Effector CD8-positive, alpha-beta T cell (primary cell): ENCODE results near the gene GNAT1.

ENCODE experiments used
- DNase-seq: peaks from one replicate; lab custom pipeline; 2025; lab: John Stamatoyannopoulos, UW
- total RNA-seq, 4 experiments: gene quantifications; one replicate each; lab custom pipeline; 2026; lab: John Stamatoyannopoulos, UW

GNAT1 gene
- 0 to 0.27 (median 0) reads per million in 4 experiments for total RNA-seq

DNA sequence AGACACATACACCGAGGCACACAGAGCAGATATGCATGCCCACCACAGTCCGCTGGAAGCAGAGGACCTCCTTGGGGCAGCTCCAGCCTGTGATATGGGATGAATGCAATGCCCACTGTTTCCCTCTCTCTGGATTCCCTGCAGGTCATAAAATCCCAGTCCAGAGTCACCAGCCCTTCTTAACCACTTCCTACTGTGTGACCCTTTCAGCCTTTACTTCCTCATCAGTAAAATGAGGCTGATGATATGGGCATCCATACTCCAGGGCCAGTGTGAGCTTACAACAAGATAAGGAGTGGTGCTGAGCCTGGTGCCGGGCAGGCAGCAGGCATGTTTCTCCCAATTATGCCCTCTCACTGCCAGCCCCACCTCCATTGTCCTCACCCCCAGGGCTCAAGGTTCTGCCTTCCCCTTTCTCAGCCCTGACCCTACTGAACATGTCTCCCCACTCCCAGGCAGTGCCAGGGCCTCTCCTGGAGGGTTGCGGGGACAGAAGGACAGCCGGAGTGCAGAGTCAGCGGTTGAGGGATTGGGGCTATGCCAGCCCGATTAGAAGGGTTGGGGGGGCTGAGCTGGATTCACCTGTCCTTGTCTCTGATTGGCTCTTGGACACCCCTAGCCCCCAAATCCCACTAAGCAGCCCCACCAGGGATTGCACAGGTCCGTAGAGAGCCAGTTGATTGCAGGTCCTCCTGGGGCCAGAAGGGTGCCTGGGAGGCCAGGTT lies at the start of gene GNAT1:
TSS of gene GNAT1 (plus strand) at position 675 of the 725 bp plus-strand sequence. CDS start 116 bp downstream, outside the sequence.
- no peak for DNase-seq

DNA sequence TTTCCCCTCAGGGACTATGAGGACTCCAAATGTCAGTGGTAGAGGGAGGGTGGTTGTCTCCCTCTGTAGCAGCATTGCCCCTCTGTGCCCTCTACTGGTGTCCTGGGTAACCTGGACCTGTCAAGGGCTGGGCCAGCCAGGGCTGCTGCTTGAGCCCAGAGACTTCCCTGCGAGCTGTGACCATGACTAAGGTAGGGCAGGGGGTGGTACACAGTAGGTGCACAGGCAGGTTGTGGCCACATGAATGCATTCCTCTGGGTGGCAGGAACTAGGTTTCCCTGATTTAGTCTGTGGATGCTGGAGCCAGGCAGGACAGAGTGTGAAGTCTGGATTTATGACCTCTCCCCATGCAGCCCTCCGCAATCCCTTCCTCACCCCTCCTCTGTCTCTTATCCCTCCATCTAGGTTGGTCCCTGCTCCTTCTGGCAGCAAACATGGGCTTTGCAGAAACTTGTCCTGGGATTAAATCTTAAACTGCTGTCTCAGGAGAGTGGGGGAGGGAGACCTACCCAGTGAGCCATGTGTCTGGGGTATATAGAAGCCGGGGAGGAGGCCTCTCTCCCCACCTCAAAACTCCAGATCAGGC lies 45.0 kb upstream of the GNAT1 start:
- DNase-seq: no peak

DNA sequence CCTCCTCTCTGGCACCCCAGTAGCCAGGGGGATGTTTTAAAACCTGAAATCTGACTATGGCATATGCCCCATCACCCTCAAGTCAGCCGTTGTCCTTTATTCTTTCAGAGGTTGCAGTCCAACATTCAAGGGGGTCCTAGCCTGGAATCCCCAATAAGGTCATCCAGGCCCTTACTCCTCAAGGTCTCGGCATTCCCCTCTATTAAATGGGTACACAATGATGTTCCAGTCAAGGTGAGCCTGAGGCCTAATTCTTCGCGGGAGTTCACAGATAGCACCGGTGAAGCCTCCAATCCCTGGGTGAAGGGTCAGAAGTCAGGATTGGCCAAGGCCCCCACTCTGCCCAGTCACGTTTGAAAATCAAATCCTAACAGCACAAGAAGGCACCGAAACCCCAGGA lies 44.4 kb upstream of the GNAT1 start:
- no peak for DNase-seq

DNA sequence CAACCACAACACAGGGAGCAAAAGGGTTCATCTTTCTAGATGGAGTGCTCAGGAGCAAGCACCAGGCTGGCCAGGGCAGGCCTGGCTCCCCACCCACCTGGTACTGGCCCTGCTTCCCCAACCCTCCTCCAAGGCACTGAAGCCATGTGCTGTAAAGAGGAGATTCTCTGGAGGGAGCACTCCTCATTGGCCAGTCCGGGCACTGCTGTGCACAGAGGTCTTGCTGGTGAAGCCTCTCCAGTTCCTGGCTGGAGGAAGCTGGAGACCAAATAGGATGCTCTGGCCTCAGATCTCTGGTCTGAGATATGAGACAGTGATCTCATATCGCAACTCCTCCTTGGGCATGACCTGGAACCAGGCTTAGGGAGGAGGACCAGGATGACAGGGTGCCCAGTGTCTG lies 44.0 kb upstream of the GNAT1 start:
- DNase-seq: no peak

- DNase-seq: no peak
Measured at GRCh38 chr3:50147861-50148260, 43.5 kb upstream of the GNAT1 start.

GRCh38 chr3:50150404-50150750 lies 41.0 kb upstream of the GNAT1 start:
- no peak for DNase-seq

DNA sequence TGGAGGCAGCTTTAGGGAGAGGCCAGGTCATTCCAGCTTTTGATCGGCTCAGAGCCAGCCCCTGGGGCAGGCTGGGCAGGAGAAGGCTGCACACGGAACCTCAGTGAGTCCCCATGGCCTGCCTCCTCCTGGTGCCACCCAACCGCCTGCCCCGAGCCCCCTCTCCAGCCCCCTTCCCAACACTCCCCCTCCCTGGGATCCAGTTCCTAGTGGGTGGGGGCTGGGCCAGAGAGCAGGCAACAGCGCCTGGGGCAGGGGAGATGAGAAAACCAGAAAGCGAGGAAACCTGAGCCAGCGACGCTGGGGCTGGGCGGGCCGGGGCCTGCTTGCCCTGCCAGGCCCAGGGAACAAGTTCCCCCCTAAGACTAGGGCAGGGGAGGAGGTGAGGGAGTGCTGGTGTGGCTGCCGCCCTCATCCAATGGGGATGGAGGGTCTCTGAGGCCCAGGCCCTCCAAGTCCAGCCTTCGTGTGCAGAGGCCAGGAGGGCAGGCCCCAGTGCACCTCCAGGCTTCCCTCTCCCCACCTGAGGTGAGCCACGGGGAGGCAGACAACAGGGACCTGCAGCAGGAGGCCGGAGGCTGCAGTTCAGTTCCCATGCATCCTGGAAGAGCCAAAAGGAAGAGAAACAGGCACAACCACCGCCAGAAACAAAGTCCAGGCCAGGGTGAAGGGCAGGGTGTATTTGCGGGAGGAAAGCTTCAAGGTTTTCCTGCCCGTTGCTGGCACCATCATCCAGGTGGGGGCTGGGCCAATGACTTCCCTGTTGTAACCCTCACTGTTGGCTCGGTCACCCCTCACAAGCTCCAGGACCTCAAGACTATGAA lies 40.3 kb upstream of the GNAT1 start:
- DNase-seq: no peak

DNA sequence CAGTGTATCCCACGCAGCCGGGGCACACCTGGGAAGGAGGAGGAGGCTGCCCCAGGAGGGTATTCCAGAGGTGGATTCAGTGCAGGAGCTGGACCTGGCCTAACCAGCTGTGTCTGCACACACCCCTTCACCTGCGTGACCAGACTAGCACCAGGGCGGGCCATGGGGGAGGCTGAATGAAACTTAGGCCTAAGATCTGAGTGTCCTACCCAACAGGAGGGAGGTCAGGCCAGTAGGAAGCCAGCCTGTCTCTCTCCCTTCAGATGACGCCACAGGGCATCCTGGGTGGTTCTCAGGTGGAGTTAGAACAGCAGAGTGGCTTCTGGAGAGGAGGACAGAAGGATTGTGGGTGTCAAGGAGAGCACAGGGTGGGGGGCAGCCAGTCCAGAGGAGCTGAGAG lies 39.7 kb upstream of the GNAT1 start:
- no peak for DNase-seq

DNA sequence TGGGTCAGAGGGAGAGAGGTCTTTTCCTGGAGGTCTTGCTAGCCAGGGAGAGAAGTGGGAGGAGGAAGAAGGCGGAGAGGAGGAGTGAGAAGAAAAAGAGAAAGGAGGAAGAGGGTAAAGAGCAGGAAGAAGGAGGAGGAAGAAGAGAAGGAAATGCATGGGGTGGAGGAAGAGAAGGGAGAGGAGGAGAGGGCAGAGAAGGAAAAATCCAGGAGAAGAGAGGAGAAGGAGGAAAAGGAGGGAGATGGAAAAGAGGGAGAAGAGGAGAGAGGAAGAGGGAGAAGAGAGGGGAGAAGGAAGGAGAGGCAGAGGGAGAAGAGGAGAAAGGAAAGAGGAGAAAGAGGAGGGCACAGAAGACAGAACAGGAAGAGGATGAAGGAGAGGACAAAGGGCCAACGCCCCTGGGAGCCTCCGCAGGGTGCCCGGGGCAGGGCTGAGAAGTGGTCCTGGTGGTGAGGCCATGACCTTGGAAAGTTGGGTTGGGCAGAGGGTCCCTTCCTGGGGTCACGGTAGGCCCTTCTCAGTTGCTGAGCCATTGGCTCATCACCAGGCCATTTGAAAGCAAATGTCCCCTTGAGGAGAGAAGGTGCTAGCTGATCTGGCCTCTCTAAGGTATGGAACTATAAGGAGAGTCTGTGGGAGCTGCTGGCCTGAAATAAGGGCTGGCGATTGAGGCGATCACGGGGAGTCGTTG lies 37.5 kb upstream of the GNAT1 start:
- DNase-seq: no peak

DNA sequence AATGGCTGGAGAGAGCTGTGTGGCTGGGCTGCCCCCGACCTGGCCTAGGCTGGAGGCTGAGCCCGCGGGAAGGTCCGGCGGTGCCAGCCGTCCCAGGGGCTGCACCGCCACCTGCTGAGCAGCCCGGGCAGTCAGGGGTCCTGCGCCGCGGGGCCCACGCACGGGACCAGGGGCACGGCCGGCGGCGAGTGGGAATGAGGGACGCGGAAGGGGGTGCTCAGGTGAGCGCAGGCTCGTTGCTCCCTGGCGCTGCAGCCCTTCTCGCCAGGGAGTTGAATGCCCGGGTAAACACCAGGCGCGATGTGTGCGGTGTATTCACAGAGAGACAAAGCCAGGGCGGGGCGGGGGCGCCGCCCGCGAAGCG lies 37.0 kb upstream of the GNAT1 start:
- DNase-seq: no peak

DNA sequence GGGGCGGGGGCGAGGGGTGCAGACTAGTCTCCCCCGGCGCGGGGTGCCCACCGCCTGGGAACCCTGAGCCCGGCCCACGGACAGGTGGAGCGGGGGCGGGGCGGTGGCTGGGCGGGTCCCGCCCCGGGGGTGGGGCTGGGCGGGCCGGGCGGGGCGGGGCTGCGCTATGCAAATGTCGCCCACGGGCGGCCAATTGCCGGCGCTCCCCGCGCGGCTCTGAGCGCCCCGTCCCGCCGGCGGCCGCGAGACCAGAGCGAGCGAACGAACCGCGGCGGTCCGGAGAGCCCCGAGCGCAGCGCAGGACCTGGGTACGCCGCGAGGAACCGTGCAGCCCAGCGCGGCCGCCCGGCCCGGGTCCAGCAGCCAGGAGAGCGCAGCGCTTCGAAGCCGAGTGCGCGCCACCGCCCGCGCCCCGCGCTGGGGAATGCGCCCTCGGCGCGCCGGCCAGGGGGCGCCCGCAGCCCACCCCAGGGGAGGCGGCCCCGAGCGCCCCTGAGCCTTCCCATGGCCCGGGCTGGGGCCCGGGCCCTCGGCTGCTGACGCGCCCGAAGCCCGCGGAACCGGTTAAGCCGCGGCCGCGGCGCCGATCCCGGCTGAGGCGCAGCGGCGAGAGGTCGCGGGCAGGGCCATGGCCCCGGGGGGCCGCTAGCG lies 36.4 kb upstream of the GNAT1 start, which contains the start of gene SEMA3F:
TSS of gene SEMA3F (plus strand) at position 485 of the 651 bp plus-strand sequence. CDS start 4,299 bp downstream, outside the sequence.
- DNase-seq: peak; percentile 62

GRCh38 chr3:50155491-50155878 lies 35.9 kb upstream of the GNAT1 start:
- DNase-seq: no peak

DNA sequence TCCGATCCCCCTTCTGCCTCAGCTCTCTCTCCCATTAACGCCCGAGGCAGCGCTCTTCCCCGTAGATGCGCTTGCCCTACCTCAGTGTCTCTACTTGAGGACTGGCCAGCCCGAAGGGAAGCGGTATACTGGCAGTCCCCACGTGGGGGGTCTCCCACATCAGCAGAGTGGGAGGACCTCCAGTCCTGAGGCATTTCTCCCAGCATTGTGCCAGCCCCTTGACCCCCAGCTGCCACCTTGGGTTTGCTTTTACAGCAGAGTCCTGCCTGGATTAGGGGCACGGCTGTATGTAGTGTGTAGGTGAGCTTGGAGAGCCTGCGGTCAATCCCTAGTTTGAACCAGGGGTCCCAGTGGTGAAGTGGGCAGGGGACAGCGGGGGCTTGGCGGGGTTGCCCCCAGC lies 35.5 kb upstream of the GNAT1 start:
- no peak for DNase-seq

DNA sequence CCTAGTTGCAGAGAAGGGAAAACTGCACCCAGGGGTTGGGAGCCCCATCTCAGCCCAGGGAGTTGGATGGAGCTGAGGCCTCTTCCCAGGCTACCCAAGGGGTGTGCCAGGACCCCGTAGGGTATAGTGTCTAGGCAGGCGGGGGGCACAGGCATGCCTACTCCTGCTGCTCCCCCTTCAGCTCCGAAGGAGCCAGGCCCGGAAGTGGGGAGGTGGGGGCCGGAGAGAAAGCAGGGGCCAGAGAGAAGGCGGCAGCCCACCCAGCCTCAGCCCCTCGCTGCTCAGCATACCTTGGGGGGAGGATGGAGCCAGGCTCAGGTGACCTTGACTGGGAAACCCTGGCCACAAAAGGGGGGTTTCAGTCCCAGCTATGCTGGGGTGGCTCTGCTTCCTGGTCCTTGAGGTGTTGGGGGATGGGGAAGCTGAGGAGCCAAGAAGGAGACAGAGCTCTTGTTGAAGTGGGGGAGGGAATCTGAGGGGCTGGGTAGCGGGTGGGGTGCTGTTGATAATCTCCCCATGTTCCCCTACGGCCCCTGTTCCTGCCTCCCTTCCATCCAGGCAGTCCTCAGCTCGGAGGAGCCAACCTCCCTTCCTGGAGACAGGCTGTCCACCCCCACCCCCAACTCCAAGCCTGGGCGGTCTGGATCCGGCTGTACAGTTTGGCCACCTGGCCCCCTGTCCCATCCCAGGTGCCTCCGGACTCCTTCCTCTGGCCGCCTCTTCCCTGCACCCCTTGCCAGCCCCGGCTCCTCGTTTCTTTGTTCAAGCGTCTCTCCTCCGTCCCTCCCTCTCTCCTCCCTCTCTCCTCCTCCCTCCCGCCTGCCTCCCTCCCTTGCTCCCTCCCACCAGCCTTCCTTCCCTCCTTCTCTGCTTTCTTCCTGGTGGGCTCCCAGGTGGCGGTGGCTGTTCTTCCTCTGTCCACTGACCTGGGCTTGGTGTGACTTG lies 34.6 kb upstream of the GNAT1 start:
- DNase-seq: no peak

- DNase-seq: no peak
Measured at GRCh38 chr3:50157827-50158529, 33.4 kb upstream of the GNAT1 start.

DNA sequence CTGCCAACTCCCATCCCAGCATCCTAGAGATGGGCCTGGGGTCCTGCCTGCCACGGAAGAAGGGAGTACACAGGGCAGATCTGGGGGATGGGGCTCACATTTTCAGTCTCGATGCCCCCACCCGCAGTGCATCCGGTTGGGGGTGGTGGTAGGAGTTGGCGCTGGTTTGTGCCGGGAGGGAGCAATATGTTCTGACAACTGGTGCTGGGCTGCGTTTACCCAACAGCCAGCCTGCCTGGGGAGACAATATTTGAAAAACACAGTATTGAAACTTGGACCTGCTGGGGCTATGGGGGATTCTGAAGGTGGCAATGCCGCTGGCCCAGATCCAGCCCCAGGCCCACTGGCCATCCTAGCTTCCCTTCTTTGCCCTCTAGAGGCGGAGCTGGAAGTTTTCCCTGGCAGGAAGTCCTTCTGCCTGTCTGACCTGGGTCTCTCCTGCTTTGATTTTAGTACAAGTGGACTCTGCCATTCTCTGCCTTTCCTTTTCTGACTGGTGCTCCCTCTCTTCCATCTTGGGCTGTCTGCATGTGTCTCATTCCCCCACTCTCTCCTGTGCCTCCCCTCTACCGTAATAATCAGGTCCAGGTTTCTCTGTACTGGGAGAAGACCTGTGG lies 32.8 kb upstream of the GNAT1 start:
- no peak for DNase-seq

GRCh38 chr3:50160561-50160983 lies 30.8 kb upstream of the GNAT1 start:
- DNase-seq: no peak

DNA sequence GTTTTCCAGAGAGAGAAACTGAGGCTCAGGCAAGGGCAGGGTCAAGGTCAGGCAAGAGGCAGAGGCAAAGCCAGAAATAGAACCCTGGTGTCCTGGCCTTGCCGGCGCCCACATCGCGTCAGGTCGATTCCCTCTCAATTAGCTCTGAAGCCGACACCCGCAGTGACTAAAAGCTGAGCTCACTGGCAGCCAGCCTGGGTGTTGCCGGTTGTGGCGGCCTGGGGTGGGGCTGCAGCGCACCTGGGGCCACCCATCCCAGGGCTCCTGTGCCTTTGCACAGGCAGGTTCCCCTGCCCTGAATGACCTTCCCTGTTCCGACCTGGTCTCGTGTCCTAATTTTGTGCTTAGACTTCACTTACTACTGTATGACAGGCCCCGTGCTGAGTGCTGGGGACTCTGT lies 30.1 kb upstream of the GNAT1 start:
- DNase-seq: no peak
